ENCODE data around the gene C12orf75.
"Not testable (repeated sequence)": the region's sequence is repeated elsewhere in the genome, so short reads cannot be mapped to it uniquely, and the experiment has no call there.

The C12orf75 gene

DNA sequence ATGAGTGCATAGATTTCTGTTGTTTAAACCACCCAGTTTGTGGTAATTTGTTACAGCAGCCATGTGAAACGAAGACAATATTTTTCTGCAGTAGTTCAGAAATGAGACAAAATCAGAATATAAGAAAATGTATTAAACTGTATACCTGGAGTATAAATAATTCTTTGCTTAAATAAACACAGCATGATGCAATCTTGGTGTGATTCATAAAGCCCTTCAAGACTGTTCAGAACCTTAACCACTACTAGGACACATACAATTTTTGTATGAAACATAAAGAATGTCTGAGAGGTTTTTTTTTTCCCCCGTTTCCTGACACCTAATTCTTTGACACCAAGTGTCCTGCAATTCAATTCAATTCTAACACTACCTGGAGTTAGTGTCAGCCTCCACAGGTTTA lies 10.5 kb downstream of the C12orf75 start:
- DNase-seq (ENCODE audit: low read depth): peak; percentile 33
- Histone ChIP-seq H3K9me3 (ENCODE audit: control insufficient read depth, low read length) (peaks cover 6% of the 10 kb centered on the region), H3K9ac (ENCODE audit: low read length) (no peak overlapping the region), H3K4me3 (ENCODE audit: low read length) (no peak overlapping the region), H3K4me1 (ENCODE audit: control insufficient read depth, insufficient read depth, low read length) (peaks cover 10% of the 10 kb centered on the region), H3K36me3 (ENCODE audit: control insufficient read depth, insufficient read depth, low read length, severe bottlenecking) (no peaks in the 10 kb centered on the region), H3K27me3 (replicated peaks; ENCODE audit: control insufficient read depth, insufficient read depth, low read length) (no peaks in the 10 kb centered on the region)

DNA sequence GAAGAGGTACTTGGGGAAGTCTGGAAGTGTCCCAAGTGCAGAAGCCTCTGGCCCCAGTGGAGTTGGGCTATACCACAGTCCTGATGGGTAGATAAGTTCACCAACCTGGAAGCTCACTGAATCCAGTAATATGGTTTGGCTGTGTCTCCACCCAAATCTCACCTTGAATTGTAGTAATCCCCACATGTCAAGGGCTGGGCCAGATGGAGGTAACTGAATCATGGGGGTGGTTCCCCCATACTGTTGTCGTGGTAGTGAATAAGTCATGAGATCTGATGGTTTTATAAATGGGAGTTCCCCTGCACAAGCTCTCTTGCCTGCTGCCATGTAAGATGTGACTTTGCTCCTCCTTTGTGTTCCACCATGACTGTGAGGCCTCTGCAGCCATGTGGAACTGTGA lies 11.1 kb downstream of the C12orf75 start:
- H3K9me3 ChIP-seq (ENCODE audit: control insufficient read depth, low read length); H3K9ac ChIP-seq (ENCODE audit: low read length); H3K4me3 ChIP-seq (ENCODE audit: low read length); H3K27me3 ChIP-seq (replicated peaks; ENCODE audit: control insufficient read depth, insufficient read depth, low read length); DNase-seq (ENCODE audit: low read depth); H3K36me3 ChIP-seq (ENCODE audit: control insufficient read depth, insufficient read depth, low read length, severe bottlenecking); H3K4me1 ChIP-seq (ENCODE audit: control insufficient read depth, insufficient read depth, low read length): not testable (repeated sequence)

GRCh38 chr12:105342464-105342863 lies 12.0 kb downstream of the C12orf75 start:
- no peaks in the 10 kb centered on the region for H3K36me3 ChIP-seq (ENCODE audit: control insufficient read depth, insufficient read depth, low read length, severe bottlenecking)
- peaks cover 10% of the 10 kb centered on the region for H3K4me1 ChIP-seq (ENCODE audit: control insufficient read depth, insufficient read depth, low read length)
- DNase-seq (ENCODE audit: low read depth): no peak
- H3K9me3 ChIP-seq (ENCODE audit: control insufficient read depth, low read length): peaks cover 6% of the 10 kb centered on the region
- no peaks in the 10 kb centered on the region for H3K27me3 ChIP-seq (replicated peaks; ENCODE audit: control insufficient read depth, insufficient read depth, low read length)
- H3K4me3 ChIP-seq (ENCODE audit: low read length): no peak overlapping the region
- H3K9ac ChIP-seq (ENCODE audit: low read length): no peak overlapping the region

- H3K27me3 ChIP-seq (replicated peaks; ENCODE audit: control insufficient read depth, insufficient read depth, low read length): no peaks in the 10 kb centered on the region
Observed at GRCh38 chr12:105343836-105344235, 13.3 kb downstream of the C12orf75 start.

GRCh38 chr12:105347499-105347898 lies 17.0 kb downstream of the C12orf75 start:
- no peaks in the 10 kb centered on the region for H3K27me3 ChIP-seq (replicated peaks; ENCODE audit: control insufficient read depth, insufficient read depth, low read length)
- H3K9ac ChIP-seq (ENCODE audit: low read length): no peak overlapping the region
- H3K36me3 ChIP-seq (ENCODE audit: control insufficient read depth, insufficient read depth, low read length, severe bottlenecking): no peaks in the 10 kb centered on the region
- peaks cover 23% of the 10 kb centered on the region for H3K4me1 ChIP-seq (ENCODE audit: control insufficient read depth, insufficient read depth, low read length)
- DNase-seq (ENCODE audit: low read depth): no peak
- no peak overlapping the region for H3K4me3 ChIP-seq (ENCODE audit: low read length)
- H3K9me3 ChIP-seq (ENCODE audit: control insufficient read depth, low read length): no peaks in the 10 kb centered on the region

More at GRCh38 chr12:105343836-105344235, 13.3 kb downstream of the C12orf75 start:
- Histone ChIP-seq H3K36me3 (ENCODE audit: control insufficient read depth, insufficient read depth, low read length, severe bottlenecking) (no peaks in the 10 kb centered on the region), H3K4me1 (ENCODE audit: control insufficient read depth, insufficient read depth, low read length) (peaks cover 9% of the 10 kb centered on the region), H3K9me3 (ENCODE audit: control insufficient read depth, low read length) (peaks cover 6% of the 10 kb centered on the region), H3K9ac (ENCODE audit: low read length) (no peak overlapping the region), H3K4me3 (ENCODE audit: low read length) (no peak overlapping the region)
- DNase-seq (ENCODE audit: low read depth): no peak

DNA sequence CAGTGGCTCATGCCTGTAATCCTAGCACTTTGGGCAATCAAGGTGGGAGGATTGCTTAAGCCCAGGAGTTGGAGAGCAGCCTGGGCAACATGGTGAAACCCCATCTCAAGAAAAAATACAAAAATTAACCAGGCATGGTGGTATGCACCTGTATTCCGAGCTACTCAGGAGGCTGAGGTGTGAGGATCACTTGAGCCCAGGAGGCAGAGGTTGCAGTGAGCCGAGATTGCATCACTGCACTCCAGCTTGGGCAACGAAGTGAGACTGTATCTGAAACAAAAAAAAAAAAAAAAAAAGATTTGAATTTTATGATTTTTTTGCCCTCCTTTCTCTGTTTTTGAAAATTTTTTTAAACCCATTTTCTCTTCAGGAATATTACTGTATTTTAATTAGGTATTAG lies 17.7 kb downstream of the C12orf75 start:
- Histone ChIP-seq H3K9ac (ENCODE audit: low read length) (no peak overlapping the region), H3K27me3 (replicated peaks; ENCODE audit: control insufficient read depth, insufficient read depth, low read length) (no peaks in the 10 kb centered on the region), H3K9me3 (ENCODE audit: control insufficient read depth, low read length) (no peaks in the 10 kb centered on the region), H3K36me3 (ENCODE audit: control insufficient read depth, insufficient read depth, low read length, severe bottlenecking) (no peaks in the 10 kb centered on the region), H3K4me3 (ENCODE audit: low read length) (no peak overlapping the region), H3K4me1 (ENCODE audit: control insufficient read depth, insufficient read depth, low read length) (peaks cover 29% of the 10 kb centered on the region)
- no peak for DNase-seq (ENCODE audit: low read depth)

DNA sequence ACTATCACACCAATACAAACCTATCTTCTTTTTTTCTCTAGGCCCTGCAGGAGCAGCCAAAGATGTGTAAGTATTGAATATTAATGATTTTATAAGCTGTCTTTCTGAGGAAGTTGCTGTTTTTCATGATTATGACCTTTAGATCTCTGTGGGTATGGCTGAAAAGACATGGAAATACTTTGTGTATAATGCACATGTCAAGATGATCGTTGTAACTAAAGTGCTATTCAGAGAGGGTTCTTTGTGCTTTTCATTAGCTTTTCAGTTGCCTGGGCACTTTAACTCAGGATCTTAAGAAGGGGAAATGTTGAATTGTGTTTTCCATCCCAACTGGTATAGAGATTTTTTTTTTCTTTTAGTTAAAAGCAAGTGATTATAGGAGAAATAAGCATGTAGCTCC lies 18.1 kb downstream of the C12orf75 start:
- no peak for DNase-seq (ENCODE audit: low read depth)
- H3K9ac ChIP-seq (ENCODE audit: low read length): no peak overlapping the region
- no peaks in the 10 kb centered on the region for H3K9me3 ChIP-seq (ENCODE audit: control insufficient read depth, low read length)
- no peaks in the 10 kb centered on the region for H3K27me3 ChIP-seq (replicated peaks; ENCODE audit: control insufficient read depth, insufficient read depth, low read length)
- no peak overlapping the region for H3K4me3 ChIP-seq (ENCODE audit: low read length)
- H3K36me3 ChIP-seq (ENCODE audit: control insufficient read depth, insufficient read depth, low read length, severe bottlenecking): no peaks in the 10 kb centered on the region
- peaks cover 29% of the 10 kb centered on the region for H3K4me1 ChIP-seq (ENCODE audit: control insufficient read depth, insufficient read depth, low read length)

DNA sequence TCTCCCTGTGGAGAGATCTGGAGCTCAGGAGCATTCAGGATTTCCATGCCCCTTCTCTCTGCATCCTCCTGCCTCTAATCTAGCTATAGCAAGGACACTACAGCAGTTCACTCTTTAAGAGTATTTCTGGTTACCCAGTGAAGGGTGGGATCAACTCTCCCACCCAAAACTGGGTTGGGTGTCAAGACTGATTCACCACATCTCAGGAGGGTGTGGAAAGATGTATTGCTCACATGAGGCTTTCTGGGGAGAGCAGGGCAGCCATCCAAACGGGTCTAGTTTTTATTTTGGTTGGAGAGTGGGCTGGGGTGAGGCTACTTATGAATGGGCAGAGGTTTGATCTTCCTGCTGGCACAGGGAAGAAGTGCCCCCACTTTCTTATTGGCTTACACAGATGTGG lies 18.6 kb downstream of the C12orf75 start:
- Histone ChIP-seq H3K27me3 (replicated peaks; ENCODE audit: control insufficient read depth, insufficient read depth, low read length) (no peaks in the 10 kb centered on the region), H3K4me3 (ENCODE audit: low read length) (no peak overlapping the region), H3K9me3 (ENCODE audit: control insufficient read depth, low read length) (no peaks in the 10 kb centered on the region), H3K9ac (ENCODE audit: low read length) (no peak overlapping the region), H3K36me3 (ENCODE audit: control insufficient read depth, insufficient read depth, low read length, severe bottlenecking) (no peaks in the 10 kb centered on the region), H3K4me1 (ENCODE audit: control insufficient read depth, insufficient read depth, low read length) (peaks cover 29% of the 10 kb centered on the region)
- no peak for DNase-seq (ENCODE audit: low read depth)

DNA sequence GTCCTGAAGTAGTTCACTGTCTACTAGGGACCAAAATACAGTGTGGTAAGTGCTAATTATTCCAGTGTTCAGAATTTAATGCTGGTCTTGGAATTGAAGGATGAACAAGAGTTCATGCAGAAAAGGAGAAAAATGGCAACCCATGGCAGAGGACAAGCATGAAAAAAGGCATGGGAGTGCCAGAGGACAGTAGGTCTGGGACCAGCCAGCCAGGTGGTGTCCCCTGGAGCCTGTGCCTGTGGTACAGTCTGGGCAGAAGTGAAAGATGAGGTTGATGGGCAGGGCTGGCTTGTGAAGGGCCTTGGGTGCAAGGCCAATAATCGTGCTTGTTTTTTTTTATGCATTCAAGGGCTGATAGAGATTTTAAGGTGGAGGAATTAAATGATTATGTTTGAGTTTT lies 21.0 kb downstream of the C12orf75 start:
- H3K36me3 ChIP-seq (ENCODE audit: control insufficient read depth, insufficient read depth, low read length, severe bottlenecking): no peaks in the 10 kb centered on the region
- no peak for DNase-seq (ENCODE audit: low read depth)
- peaks cover 40% of the 10 kb centered on the region for H3K4me1 ChIP-seq (ENCODE audit: control insufficient read depth, insufficient read depth, low read length)
- H3K9ac ChIP-seq (ENCODE audit: low read length): no peak overlapping the region
- H3K4me3 ChIP-seq (ENCODE audit: low read length): no peak overlapping the region
- no peaks in the 10 kb centered on the region for H3K9me3 ChIP-seq (ENCODE audit: control insufficient read depth, low read length)
- no peaks in the 10 kb centered on the region for H3K27me3 ChIP-seq (replicated peaks; ENCODE audit: control insufficient read depth, insufficient read depth, low read length)

GRCh38 chr12:105352052-105352451 lies 21.6 kb downstream of the C12orf75 start:
- Histone ChIP-seq H3K4me3 (ENCODE audit: low read length) (no peak overlapping the region), H3K9ac (ENCODE audit: low read length) (no peak overlapping the region), H3K4me1 (ENCODE audit: control insufficient read depth, insufficient read depth, low read length) (peaks cover 40% of the 10 kb centered on the region), H3K27me3 (replicated peaks; ENCODE audit: control insufficient read depth, insufficient read depth, low read length) (no peaks in the 10 kb centered on the region), H3K9me3 (ENCODE audit: control insufficient read depth, low read length) (no peaks in the 10 kb centered on the region), H3K36me3 (ENCODE audit: control insufficient read depth, insufficient read depth, low read length, severe bottlenecking) (no peaks in the 10 kb centered on the region)
- no peak for DNase-seq (ENCODE audit: low read depth)

DNA sequence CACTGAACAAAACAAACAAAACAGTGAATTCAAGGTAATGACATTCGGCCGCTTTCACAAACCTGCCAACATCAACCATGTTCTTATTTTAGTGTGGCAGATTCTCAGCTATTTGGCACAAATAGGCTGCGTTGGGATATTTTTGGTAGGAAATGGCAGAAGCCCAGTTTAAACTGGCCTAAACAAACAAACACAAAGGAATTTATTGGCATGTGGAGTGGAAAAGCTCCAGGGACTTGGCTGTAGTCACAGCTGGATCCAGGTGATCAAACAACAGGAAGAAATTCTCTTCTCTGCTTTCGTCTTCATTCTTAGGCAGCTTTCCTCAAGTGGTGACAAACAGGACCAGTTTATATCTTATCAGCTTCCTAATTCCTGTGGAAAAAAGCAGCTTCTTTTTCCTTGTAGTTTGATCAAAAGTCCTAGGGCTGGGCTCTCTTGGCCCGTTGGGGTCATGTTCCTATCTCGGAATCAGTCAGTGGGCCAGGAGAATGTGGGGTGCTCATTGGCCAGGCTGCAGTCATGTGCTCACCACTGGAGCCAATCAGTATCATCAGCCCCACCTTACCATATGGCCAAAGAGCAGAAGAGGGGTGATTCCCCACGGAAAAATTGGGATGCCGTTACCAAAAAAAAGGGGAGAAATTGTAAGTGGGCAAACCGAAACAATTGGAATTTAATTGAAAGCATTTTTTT lies 22.6 kb downstream of the C12orf75 start:
- Histone ChIP-seq H3K9me3 (ENCODE audit: control insufficient read depth, low read length) (no peaks in the 10 kb centered on the region), H3K36me3 (ENCODE audit: control insufficient read depth, insufficient read depth, low read length, severe bottlenecking) (no peaks in the 10 kb centered on the region), H3K4me3 (ENCODE audit: low read length) (no peak overlapping the region), H3K4me1 (ENCODE audit: control insufficient read depth, insufficient read depth, low read length) (peaks cover 40% of the 10 kb centered on the region), H3K27me3 (replicated peaks; ENCODE audit: control insufficient read depth, insufficient read depth, low read length) (no peaks in the 10 kb centered on the region), H3K9ac (ENCODE audit: low read length) (no peak overlapping the region)
- DNase-seq (ENCODE audit: low read depth): no peak

DNA sequence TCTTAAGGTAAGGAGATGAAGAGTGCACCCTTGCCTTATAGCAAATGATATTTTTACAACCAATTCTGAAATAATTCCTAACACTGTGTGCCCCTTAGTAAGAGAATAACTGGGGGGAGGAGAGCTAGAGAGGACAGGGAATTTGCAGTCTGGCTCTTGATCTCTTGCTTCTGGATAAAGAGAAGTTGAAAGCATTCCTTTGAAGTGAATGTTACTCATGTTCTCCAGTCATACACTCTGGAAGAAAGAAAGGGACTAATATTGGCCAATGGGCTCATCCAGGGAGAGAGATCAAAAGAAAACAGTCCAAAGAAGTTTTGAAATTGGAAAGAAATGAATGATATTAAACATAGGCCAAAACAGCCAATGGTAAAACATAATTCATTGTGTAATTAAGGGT lies 25.3 kb downstream of the C12orf75 start:
- Histone ChIP-seq H3K9ac (ENCODE audit: low read length) (no peak overlapping the region), H3K36me3 (ENCODE audit: control insufficient read depth, insufficient read depth, low read length, severe bottlenecking) (no peaks in the 10 kb centered on the region), H3K4me3 (ENCODE audit: low read length) (no peak overlapping the region), H3K4me1 (ENCODE audit: control insufficient read depth, insufficient read depth, low read length) (peaks cover 20% of the 10 kb centered on the region), H3K9me3 (ENCODE audit: control insufficient read depth, low read length) (no peaks in the 10 kb centered on the region), H3K27me3 (replicated peaks; ENCODE audit: control insufficient read depth, insufficient read depth, low read length) (no peaks in the 10 kb centered on the region)
- peak; percentile 51 for DNase-seq (ENCODE audit: low read depth)

All from adipocyte (in vitro differentiated cells).